Measurements from ENCODE around the gene PMEL. TPM values are rescaled to one million over a fixed set of nuclear protein-coding genes. Genes with fewer than 3 reads are reported as not detected.

The PMEL gene
- total and polyA plus RNA-seq, 9 of the 15 experiments (the other 6 are each of a cell fraction or from before 2014, with no cell fraction given), result 0.36 to 2.0 (median 0.98) TPM

DNA sequence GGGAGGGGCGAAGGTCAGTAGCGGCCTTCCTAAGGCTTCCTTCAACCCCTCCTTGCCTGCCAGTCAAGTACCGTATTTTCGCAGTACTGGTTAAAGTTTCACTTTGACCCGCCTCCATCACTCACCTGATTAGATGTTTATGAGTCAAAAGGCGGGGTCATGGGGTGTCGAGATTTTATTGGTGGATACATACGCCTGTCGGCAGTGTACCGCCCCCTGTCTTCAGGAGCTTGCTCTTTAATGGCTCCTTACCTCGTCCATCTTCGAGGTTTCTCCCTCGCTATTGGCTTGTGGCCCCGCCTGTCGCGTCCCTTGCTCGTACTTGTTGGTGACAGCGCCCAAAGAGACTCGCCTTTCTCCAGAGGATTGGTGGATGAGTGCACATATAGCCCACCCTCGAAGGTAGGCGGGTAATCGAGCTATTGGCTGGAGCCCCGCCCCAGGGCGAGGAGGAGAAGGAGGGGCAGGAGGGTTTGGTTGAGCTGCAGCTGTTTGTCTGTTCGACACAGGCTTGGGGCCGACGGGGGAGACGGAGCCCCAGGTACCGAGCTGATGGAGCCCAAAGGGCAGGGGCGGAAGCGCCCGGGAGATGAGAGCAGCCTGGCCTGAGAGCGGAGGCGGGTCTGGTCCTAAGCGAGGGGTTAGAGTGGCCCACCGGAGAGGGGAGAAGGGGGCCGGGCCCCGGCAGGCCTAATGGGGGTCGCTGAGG, 7.9 kb upstream of the PMEL start, which contains the start of gene RAB5B (continued):
- TF ChIP-seq MEIS2 (IDR thresholded peaks at IDR 0.05; ENCODE audit: partially characterized antibody) (peak; percentile 87), MXD1 (CRISPR knock-in tag; IDR thresholded peaks at IDR 0.05; ENCODE audit: borderline replicate concordance, poor library complexity, severe bottlenecking) (no peak), ZNF766 (CRISPR knock-in tag; conservative IDR thresholded peaks at IDR 0.05) (0 out of 2 replicates have a peak, but pooled peaks have one; percentile 13), MYBL2 (IDR thresholded peaks at IDR 0.05; ENCODE audit: low read depth) (no peak; the same call in 1 of the 2 replicates), MYBL2 (CRISPR knock-in tag; IDR thresholded peaks at IDR 0.05; ENCODE audit: borderline replicate concordance) (no peak), XRCC5 (IDR thresholded peaks at IDR 0.05; ENCODE audit: low read depth, low read length) (0 out of 2 replicates have a peak, but pooled peaks have one; percentile 5), MITF (IDR thresholded peaks at IDR 0.05) (no peak), HMG20A (CRISPR knock-in tag; conservative IDR thresholded peaks at IDR 0.05) (no peak), RREB1 (CRISPR knock-in tag; IDR thresholded peaks at IDR 0.05) (0 out of 2 replicates have a peak, but pooled peaks have one; percentile 72), ZNF764 (CRISPR knock-in tag; IDR thresholded peaks at IDR 0.05; ENCODE audit: low read depth) (no peak; the same call in 1 of the 2 replicates), NONO (IDR thresholded peaks at IDR 0.05; ENCODE audit: low read depth in 2 of 2, low read length in 1 of 2) (no peak), DPF2 (IDR thresholded peaks at IDR 0.05) (0 out of 2 replicates have a peak, but pooled peaks have one; percentile 39), SREBF1 (IDR thresholded peaks at IDR 0.05; ENCODE audit: borderline replicate concordance, low read depth, low read length) (peak; percentile 97)
- TF ChIP-seq, protein P1, sequence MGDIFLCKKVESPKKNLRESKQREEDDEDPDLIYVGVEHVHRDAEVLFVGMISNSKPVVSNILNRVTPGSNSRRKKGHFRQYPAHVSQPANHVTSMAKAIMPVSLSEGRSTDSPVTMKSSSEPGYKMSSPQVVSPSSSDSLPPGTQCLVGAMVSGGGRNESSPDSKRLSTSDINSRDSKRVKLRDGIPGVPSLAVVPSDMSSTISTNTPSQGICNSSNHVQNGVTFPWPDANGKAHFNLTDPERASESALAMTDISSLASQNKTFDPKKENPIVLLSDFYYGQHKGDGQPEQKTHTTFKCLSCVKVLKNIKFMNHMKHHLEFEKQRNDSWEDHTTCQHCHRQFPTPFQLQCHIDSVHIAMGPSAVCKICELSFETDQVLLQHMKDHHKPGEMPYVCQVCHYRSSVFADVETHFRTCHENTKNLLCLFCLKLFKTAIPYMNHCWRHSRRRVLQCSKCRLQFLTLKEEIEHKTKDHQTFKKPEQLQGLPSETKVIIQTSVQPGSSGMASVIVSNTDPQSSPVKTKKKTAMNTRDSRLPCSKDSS (IDR thresholded peaks at IDR 0.05; ENCODE audit: low read depth, partially characterized antibody), result no peak
- TF ChIP-seq, protein P2, sequence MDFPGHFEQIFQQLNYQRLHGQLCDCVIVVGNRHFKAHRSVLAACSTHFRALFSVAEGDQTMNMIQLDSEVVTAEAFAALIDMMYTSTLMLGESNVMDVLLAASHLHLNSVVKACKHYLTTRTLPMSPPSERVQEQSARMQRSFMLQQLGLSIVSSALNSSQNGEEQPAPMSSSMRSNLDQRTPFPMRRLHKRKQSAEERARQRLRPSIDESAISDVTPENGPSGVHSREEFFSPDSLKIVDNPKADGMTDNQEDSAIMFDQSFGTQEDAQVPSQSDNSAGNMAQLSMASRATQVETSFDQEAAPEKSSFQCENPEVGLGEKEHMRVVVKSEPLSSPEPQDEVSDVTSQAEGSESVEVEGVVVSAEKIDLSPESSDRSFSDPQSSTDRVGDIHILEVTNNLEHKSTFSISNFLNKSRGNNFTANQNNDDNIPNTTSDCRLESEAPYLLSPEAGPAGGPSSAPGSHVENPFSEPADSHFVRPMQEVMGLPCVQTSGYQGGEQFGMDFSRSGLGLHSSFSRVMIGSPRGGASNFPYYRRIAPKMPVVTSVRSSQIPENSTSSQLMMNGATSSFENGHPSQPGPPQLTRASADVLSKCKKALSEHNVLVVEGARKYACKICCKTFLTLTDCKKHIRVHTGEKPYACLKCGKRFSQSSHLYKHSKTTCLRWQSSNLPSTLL (IDR thresholded peaks at IDR 0.05), result no peak
